Body of pancreas (tissue), 4 donors: Measurements from ENCODE around the gene KCNE3.

Experiments
- CTCF ChIP-seq, 7 experiments: fragments of 450-650 bp in 4 of 7; fragments of 200-600 bp in 3 of 7; sonication (generic) in 3 of 7; IDR thresholded peaks; one replicate each; pipeline ENCODE4 v1.5.1; 2016 to 2019; ENCODE audit warnings: antibody characterized with exemption in 7 of 7
- POLR2A ChIP-seq, 3 donors: fragments of 450-650 bp; IDR thresholded peaks; one replicate each; pipeline ENCODE4 v1.6.1; 2016; ENCODE audit warnings: antibody characterized with exemption in 3 of 3, mild to moderate bottlenecking in 2 of 3

GRCh38 chr11:74447720-74448119 is 19.6 kb downstream of the KCNE3 start:
- TF ChIP-seq CTCF (IDR thresholded peaks at IDR 0.05) (no peak), POLR2A (IDR thresholded peaks at IDR 0.05) (no peak)
